Ovary (tissue), 9 donors: ENCODE data around the gene PTPN12. TPM values are rescaled to one million over a fixed set of nuclear protein-coding genes. Genes with fewer than 3 reads are reported as not detected.
A peak's percentile ranks its signal among the peaks of the same experiment; 100 is the strongest.

Experiments
- DNase-seq, 5 donors: peaks; one replicate each; pipeline ENCODE4 v3.0.0-alpha.2; 2019 to 2020
- H3K27ac ChIP-seq, 2 donors: fragments of 200-600 bp; one replicate each; pipeline versions ENCODE4 v1.5.1 to v1.8.0; 2019 to 2022
- H3K27me3 ChIP-seq: fragments of 200-600 bp; one replicate; pipeline ENCODE4 v1.8.0; 2022
- H3K36me3 ChIP-seq: fragments of 200-600 bp; sonication (generic); one replicate; pipeline ENCODE4 v1.5.1; 2019
- H3K4me1 ChIP-seq: one replicate; pipeline ENCODE4 v1.8.1; 2013; ENCODE audit warnings: mild to moderate bottlenecking, moderate library complexity; ENCODE audit not compliant: insufficient read depth
- H3K4me3 ChIP-seq: fragments of 200-600 bp; sonication (generic); one replicate; pipeline ENCODE4 v1.5.1; 2017
- H3K9me3 ChIP-seq, 2 donors: fragments of 200-600 bp in 1 of 2; sonication (generic) in 1 of 2; one replicate each; pipeline versions ENCODE4 v1.5.1 to v1.8.1; 2013 to 2019; ENCODE audit warnings: mild to moderate bottlenecking in 1 of 2, moderate library complexity in 1 of 2
- CTCF ChIP-seq, 3 donors: fragments of 450-650 bp in 2 of 3; fragments of 200-600 bp in 1 of 3; IDR thresholded peaks; one replicate each; pipeline versions ENCODE4 v1.5.1 to v1.8.0; 2016 to 2022; ENCODE audit warnings: antibody characterized with exemption in 3 of 3, mild to moderate bottlenecking in 1 of 3
- EP300 ChIP-seq: sonication (generic); formaldehyde crosslinking; IDR thresholded peaks from one replicate; pipeline ENCODE4 v1.6.1; 2017; ENCODE audit warnings: antibody characterized with exemption
- POLR2A ChIP-seq: fragments of 450-650 bp; IDR thresholded peaks from one replicate; pipeline ENCODE4 v1.6.1; 2017; ENCODE audit warnings: antibody characterized with exemption, mild to moderate bottlenecking, moderate library complexity
- WGBS, 3 donors: extraction: QIAGEN DNeasy Blood & Tissue Kit in 1 of 3; methylation state at CpG; one replicate each; pipeline versions ENCODE4 v1.1.5 to v1.1.7; 2013 to 2017; 5-methylcytosine and 5-hydroxymethylcytosine counted together
- intact Hi-C, 4 donors: fragments of 100-400 bp; cut with DNase I; formaldehyde crosslinking; loops; one replicate each; pipeline versions ENCODE4 v1.11.0 to v1.15.1; 2022 to 2023
- polyA plus RNA-seq, 2 donors: library from polyadenylated mRNA; stranded (reverse); fragments of 200-250 nt in 1 of 2; fragments of 350-450 nt in 1 of 2; fragmentation: Illumina TruSeq in 1 of 2; extraction: RNeasy Lipid Tissue Mini Kit (QIAGEN cat#74804) in 1 of 2; gene quantifications; one replicate each; pipeline ENCODE4 v1.2.3, GENCODE V29; 2013 to 2014
- total RNA-seq, 7 donors: library from RNA; depleted of rRNA in 2 of 7; stranded (reverse); fragments of >200 nt in 2 of 7; fragmentation: NEBNext Ultra II Directional in 3 of 7; extraction: Animal tissue kit (Norgen Biotek cat#: 25700) in 3 of 7; gene quantifications; one replicate each; pipeline versions ENCODE4 v1.1.0 to v1.2.4, GENCODE V29; 2016 to 2023
- donor health status: DM: no; HTN: no; CAD: no; lungs with moderate emphysema.
- donor health status: DM: no; HTN: no; CAD: no.
- donor health status: Bipolar disorder and iron deficiency.
- donor health status: DM: yes; HTN: yes; CAD: no.
- donor health status: DM: no; HTN: no; CAD: no.
- donor health status: DM: yes; HTN: yes; CAD: no.

Gene PTPN12
- total and polyA plus RNA-seq, 9 donors: 45.8 to 90.0 (median 62.7) TPM

GRCh38 chr7:77566421-77566820, 29.3 kb downstream of the PTPN12 start:
- DNase-seq: no peak
- intact Hi-C loops: no loop called here
- Histone ChIP-seq H3K4me1 (peaks cover 3% of the 10 kb centered on the region), H3K9me3 (no peaks in the 10 kb centered on the region), H3K4me3 (no peak overlapping the region), H3K27me3 (no peaks in the 10 kb centered on the region), H3K27ac (no peak overlapping the region), H3K36me3 (no peaks in the 10 kb centered on the region)
- TF ChIP-seq EP300 (no peak), POLR2A (no peak), CTCF (IDR thresholded peaks at IDR 0.05) (no peak)
- WGBS, 3 donors: 91 to 94% (median 92%) methylated on average over 9 of the region's 9 CpGs

GRCh38 chr7:77569514-77570232, 32.6 kb downstream of the PTPN12 start:
- intact Hi-C loops: no loop called here
- Histone ChIP-seq H3K27ac (no peak overlapping the region), H3K4me1 (peaks cover 1% of the 10 kb centered on the region), H3K4me3 (no peak overlapping the region), H3K27me3 (no peaks in the 10 kb centered on the region), H3K36me3 (no peaks in the 10 kb centered on the region), H3K9me3 (no peaks in the 10 kb centered on the region)
- no peak for TF ChIP-seq POLR2A
- 89 to 90% (median 90%) methylated on average over 8 of the region's 8 CpGs for WGBS, 3 donors
- no peak for DNase-seq

- no peak overlapping the region for H3K27ac ChIP-seq
- peaks cover 1% of the 10 kb centered on the region for H3K4me1 ChIP-seq
- no peak for DNase-seq
- H3K4me3 ChIP-seq: no peak overlapping the region
- intact Hi-C loops: no loop called here
- WGBS, 3 donors: 52 to 74% (median 59%) methylated on average over 3 of the region's 3 CpGs
- H3K36me3 ChIP-seq: no peaks in the 10 kb centered on the region
- H3K27me3 ChIP-seq: no peaks in the 10 kb centered on the region
- no peaks in the 10 kb centered on the region for H3K9me3 ChIP-seq
- TF ChIP-seq CTCF (IDR thresholded peaks at IDR 0.05): no peak
- TF ChIP-seq EP300: no peak
- no peak for TF ChIP-seq POLR2A
Measured at GRCh38 chr7:77570330-77571011, 33.4 kb downstream of the PTPN12 start.

- no peak for DNase-seq
- Histone ChIP-seq H3K4me3 (no peak overlapping the region), H3K27ac (no peak overlapping the region), H3K9me3 (no peaks in the 10 kb centered on the region), H3K36me3 (no peaks in the 10 kb centered on the region), H3K27me3 (no peaks in the 10 kb centered on the region), H3K4me1 (peaks cover 1% of the 10 kb centered on the region)
- intact Hi-C loops: no loop called here
- TF ChIP-seq POLR2A (no peak), CTCF (IDR thresholded peaks at IDR 0.05) (no peak), EP300 (no peak)
- WGBS, 3 donors: 89 to 93% (median 92%) methylated on average over 6 of the region's 6 CpGs
Measured at GRCh38 chr7:77571801-77572200, 34.7 kb downstream of the PTPN12 start.

- intact Hi-C loops: no loop called here
- H3K27ac ChIP-seq: no peak overlapping the region
- DNase-seq: peak; percentile 37 to 68 (median 52)
- no peaks in the 10 kb centered on the region for H3K9me3 ChIP-seq
- 32 to 65% (median 44%) methylated on average over 7 of the region's 7 CpGs for WGBS, 3 donors
- no peaks in the 10 kb centered on the region for H3K27me3 ChIP-seq
- no peak for TF ChIP-seq CTCF (IDR thresholded peaks at IDR 0.05)
- no peak for TF ChIP-seq POLR2A
- TF ChIP-seq EP300: no peak
- no peaks in the 10 kb centered on the region for H3K36me3 ChIP-seq
- no peak overlapping the region for H3K4me3 ChIP-seq
- H3K4me1 ChIP-seq: peaks cover 1% of the 10 kb centered on the region
Measured at GRCh38 chr7:77575187-77575586, 38.1 kb downstream of the PTPN12 start.
